Posterior vena cava (tissue), 2 donors: ENCODE measurements around the gene ZNF552. TPM values are rescaled to one million over a fixed set of nuclear protein-coding genes. Genes with fewer than 3 reads are reported as not detected.
"Not testable (repeated sequence)": the region's sequence is repeated elsewhere in the genome, so short reads cannot be mapped to it uniquely, and the experiment has no call there.

Source experiments
- DNase-seq: peaks from one replicate; pipeline ENCODE4 v3.0.0-alpha.2; 2020; ENCODE audit warnings: low spot score
- intact Hi-C, 2 donors: fragments of 100-400 bp; cut with DNase I; formaldehyde crosslinking; loops; one replicate each; pipeline versions ENCODE4 v1.14.1 to v1.14.2; 2022 to 2023
- long read RNA-seq, 2 donors: library from polyadenylated mRNA; unstranded; transcript quantifications; one replicate each; pipeline ENCODE4 v2.0.0, GENCODE V29; 2020 to 2021
- total RNA-seq, 2 donors: library from RNA; stranded (reverse); fragmentation: NEBNext Ultra II Directional; extraction: Animal tissue kit (Norgen Biotek cat#: 25700); gene quantifications; one replicate each; pipeline ENCODE4 v1.2.1, GENCODE V29; 2021
- donor health status: DM: yes; HTN: yes; CAD: no.
- donor health status: DM: yes; HTN: yes; CAD: no.

Gene ZNF552
- 1 to 10 TPM; 6.0 to 7.9 TPM for total RNA-seq
- long read RNA-seq, donor 1, partial matches to known transcripts = 0 of 3 reads
- long read RNA-seq, donor 1, other reads (novel, unspliced or antisense) = 1 of 3 reads
- long read RNA-seq, donor 2, partial matches to known transcripts = 0 of 7 reads
- long read RNA-seq, donor 2, other reads (novel, unspliced or antisense) = 4 of 7 reads

DNA sequence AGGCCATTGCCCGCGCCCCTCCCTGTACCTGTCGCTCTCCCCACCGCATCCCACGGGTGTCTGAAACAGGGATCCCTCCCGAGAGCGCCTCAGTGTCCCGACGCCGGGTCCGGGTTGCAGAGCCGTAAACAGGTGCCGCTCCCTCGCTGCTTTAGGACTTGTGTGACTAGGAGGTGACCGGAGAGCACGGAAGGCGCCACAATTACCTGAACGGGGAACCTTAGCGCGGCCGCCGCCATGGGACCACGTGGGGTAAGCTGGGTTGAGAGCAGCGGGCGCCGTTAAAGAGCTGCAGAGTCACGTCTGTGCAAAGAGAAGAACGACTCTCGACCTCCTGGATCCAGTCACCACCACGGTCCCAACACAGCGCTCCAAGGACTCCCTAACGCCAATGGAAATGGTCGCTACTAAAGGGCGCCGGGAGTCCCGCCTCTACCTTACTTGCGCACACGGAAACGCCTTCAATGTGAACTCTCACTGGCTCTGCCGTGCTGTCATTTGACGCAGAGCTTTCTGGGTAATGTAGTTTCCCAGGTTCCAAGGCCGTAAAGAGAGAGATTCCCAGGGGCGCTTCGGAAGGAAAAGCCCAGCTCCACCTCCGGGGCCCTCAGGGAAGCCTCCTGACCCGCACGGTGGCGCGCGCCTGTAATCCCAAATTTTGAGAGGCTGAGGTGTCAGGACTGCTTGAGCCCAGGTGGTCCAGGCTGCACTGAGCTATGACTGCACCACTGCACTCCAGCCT lies at the start of gene ZNF552:
Gene ZNF552, minus strand, starts transcription at position 409 of the 742 bp plus-strand sequence. Its CDS starts 170 bp downstream, at position 239.
- intact Hi-C loops = no loop called here

GRCh38 chr19:57862351-57862750 lies 47.6 kb upstream of the ZNF552 start:
- DNase-seq, intact Hi-C loops: not testable (repeated sequence)

More for the DNA sequence above, at the start of gene ZNF552:
- peak; percentile 95 for DNase-seq

DNA sequence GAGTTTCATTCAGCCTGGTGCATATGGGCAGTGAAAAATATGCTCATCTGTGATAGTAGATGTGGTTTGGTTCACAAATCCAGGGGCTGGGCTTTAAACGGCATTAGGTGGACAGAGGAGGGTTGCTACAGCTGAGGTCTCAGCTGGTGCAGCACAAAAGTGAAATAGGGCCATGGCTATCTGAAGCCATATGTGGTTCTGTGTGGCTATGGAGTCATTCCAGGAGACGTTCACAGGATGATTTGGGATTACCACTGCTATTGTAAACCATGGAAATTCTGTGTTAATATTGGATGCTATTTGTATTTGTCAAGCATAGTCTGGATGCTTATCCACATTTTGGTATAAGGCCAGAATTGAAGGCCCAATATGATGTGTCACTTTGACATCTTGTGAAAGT lies 39.4 kb upstream of the ZNF552 start:
- DNase-seq, intact Hi-C loops: not testable (repeated sequence)

- DNase-seq, intact Hi-C loops: not testable (repeated sequence)
Observed at GRCh38 chr19:57851812-57852603, 37.3 kb upstream of the ZNF552 start.

DNA sequence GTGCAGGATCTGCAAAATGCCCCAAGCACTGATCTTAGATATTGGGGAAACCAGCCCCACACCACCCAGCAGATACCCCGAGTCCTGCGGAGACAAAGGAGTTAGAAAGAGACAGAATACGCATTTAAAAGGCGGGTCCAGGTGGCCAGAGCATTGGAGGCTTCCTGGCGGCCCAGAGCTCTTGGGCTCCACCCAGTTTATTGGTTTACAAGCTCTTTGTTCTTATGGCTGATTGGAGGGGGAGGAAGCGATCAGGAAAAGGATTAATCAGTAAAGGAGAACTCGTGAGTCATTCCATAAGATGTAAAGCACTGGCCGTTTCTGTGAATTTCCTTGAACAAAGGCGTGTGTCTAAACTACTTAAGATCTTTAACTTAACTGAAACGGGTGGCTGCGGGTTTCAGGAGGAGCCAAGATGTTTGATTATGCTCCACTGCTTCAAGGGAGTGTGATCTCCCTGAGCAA lies 35.9 kb upstream of the ZNF552 start:
- intact Hi-C loops = no loop called here

DNA sequence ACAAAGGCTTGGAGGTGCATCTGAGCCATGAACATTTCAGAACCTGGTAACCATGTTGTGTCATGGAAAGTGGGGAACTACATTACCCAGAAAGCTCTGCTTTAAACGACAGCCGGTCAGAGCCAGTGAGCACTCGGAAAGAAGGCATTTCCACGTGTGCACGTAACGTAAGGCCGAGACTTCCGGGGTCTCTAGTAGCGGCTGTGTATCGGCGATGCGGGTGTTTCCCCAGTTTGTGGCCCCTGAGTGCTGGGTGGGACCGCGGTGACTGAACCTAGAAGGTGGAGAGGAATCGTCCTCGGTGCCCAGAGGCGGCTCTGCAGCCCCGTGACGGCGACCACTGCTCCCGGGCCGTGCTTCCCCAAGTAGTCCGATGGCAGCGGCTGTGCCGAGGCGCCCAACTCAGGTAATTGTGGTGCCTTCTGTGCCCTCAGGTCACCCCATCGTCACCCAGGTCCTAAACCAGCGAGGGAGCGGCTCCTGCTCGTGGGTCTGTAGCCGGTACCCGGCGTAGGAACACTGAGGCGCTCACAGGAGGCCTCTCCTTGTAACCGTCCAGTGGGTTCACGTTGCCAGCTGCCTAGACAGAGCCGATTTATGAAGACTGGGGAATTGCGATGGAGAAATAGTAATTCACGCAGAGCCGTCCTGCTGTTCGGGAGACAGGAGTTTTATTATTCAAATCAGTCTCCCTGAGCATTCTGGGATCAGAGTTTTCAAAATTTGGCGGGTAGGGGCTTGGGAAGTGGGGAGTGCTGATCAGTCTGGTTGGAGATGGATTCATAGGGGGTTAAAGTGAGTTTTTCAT lies 35.2 kb upstream of the ZNF552 start, which contains the start of gene ZNF587:
Gene ZNF587, plus strand, starts transcription at position 194 of the 808 bp plus-strand sequence. Its CDS starts 180 bp downstream, at position 374.
- intact Hi-C loops = not testable (repeated sequence)
- peak; percentile 89 for DNase-seq

More for the DNA sequence above, 35.9 kb upstream of the ZNF552 start:
- DNase-seq = no peak

- intact Hi-C loops = not testable (repeated sequence)
Observed at GRCh38 chr19:57849162-57849665, 34.5 kb upstream of the ZNF552 start.

DNA sequence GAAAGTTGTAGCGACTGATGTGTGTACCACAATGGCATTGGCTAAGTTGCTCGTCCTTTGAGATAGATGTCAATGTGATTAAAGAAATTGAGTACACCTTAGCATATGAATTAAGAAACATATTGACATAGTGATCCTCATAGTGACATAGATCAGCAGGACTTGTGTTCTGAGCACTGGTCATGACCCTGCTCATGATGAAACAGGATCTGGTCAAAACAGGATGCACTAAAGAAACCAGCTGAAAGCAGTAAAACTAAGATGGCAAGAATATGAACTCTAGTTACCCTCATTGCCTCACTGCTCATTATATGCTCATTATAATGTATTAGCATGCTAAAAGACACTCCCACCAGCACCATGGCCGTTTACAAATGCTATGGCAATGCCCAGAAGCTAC lies 32.5 kb upstream of the ZNF552 start:
- DNase-seq, intact Hi-C loops: not testable (repeated sequence)

More at GRCh38 chr19:57849162-57849665, 34.5 kb upstream of the ZNF552 start:
- DNase-seq = not testable (repeated sequence)

- intact Hi-C loops = no loop called here
- DNase-seq = no peak
Observed at GRCh38 chr19:57841122-57841763, 26.5 kb upstream of the ZNF552 start.

- intact Hi-C loops, DNase-seq: not testable (repeated sequence)
Observed at GRCh38 chr19:57838622-57839191, 24.0 kb upstream of the ZNF552 start.

GRCh38 chr19:57836991-57837390 lies 22.3 kb upstream of the ZNF552 start:
- DNase-seq, intact Hi-C loops: not testable (repeated sequence)

- DNase-seq = peak; percentile 85
- intact Hi-C loops = no loop called here
Observed at GRCh38 chr19:57830071-57830602, 15.4 kb upstream of the ZNF552 start, which contains the start of gene ZNF587B. Gene ZNF587B, plus strand, starts transcription at chr19:57830299. Its CDS starts 230 bp downstream, at chr19:57830529.

- DNase-seq = no peak
- intact Hi-C loops = no loop called here
Observed at GRCh38 chr19:57829316-57829715, 14.6 kb upstream of the ZNF552 start.

DNA sequence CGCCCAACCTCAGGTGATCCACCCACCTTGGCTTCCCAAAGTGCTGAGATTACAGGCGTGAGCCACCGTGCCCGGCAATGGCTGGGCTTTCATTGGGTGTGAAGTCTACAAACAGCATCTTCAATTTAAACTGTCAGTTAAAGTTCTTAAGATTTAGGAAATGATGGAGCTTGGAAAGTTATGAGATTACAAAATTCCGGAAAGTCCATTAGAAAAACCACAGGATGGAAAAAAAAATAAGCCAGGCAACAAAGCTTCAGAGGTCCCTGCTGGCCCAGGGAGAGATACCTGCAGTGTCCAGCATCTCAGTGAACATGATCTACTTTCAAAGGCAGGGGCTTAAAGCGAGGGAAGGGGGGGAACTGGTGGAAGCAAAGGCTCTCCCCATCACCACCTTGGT lies 10.8 kb upstream of the ZNF552 start:
- DNase-seq = no peak
- intact Hi-C loops = no loop called here

DNA sequence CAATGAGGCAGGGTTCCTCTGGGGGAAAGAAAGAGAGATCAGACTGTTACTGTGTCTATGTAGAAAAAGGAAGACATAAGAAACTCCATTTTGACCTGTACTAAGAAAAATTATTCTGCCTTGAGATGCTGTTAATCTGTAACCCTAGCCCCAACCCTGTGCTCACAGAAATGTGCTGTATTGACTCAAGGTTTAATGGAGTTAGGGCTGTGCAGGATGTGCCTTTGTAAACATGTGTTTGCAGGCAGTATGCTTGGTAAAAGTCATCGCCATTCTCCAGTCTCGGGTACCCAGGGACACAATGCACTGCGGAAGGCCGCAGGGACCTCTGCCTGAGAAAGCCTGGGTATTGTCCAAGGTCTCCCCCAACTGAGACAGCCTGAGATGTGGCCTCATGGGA lies 8.9 kb upstream of the ZNF552 start:
- DNase-seq, intact Hi-C loops: not testable (repeated sequence)

DNA sequence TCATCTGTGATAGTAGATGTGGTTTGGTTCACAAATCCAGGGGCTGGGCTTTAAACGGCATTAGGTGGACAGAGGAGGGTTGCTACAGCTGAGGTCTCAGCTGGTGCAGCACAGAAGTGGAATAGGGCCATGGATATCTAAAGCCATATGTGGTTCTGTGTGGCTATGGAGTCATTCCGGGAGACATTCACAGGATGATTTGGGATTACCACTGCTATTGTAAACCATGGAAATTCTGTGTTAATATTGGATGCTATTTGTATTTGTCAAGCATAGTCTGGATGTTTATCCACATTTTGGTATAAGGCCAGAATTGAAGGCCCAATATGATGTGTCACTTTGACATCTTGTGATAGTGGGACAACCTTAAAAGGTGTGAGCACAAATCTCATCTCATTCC lies 8.4 kb upstream of the ZNF552 start:
- intact Hi-C loops, DNase-seq: not testable (repeated sequence)

DNA sequence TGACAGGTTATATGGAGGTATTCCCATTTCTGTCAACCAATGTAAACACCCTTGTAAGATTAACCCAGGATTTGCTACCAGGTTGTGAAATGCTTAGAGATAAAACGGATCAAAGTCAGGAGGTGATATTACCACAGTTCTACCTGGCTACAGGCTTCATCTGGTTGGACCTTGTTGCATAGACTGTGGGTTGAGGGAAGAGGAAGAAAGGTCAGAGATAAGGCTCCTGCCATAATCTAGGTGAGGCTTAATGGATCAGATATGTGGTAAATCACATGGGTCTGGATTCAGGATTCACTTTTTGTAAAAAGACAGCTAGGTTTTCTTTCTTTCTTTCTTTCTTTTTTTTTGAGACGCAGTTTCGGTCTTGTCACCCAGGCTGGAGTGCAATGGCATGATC lies 6.8 kb upstream of the ZNF552 start:
- DNase-seq, intact Hi-C loops: not testable (repeated sequence)
